Sciatic nerve (tissue), 2 donors: ENCODE data around the gene NTHL1. TPM values are rescaled to one million over a fixed set of nuclear protein-coding genes. Genes with fewer than 3 reads are reported as not detected.

Experiments used
- ATAC-seq: fragments of 200-7000 bp; cut with Tn5 transposase; one replicate; pipeline ENCODE4 v1.9.1; 2020; ENCODE audit warnings: mild to moderate bottlenecking, moderate library complexity
- DNase-seq: peaks from one replicate; pipeline ENCODE4 v3.0.0-alpha.2; 2020; ENCODE audit warnings: low spot score
- intact Hi-C: fragments of 100-400 bp; cut with DNase I; formaldehyde crosslinking; loops from one replicate; pipeline ENCODE4 v1.14.2; 2022
- total RNA-seq: library from RNA; stranded (reverse); fragmentation: NEBNext Ultra II Directional; extraction: Animal tissue kit (Norgen Biotek cat#: 25700); gene quantifications from one replicate; pipeline ENCODE4 v1.2.1, GENCODE V29; 2021
- donor health status: DM: no; HTN: no; CAD: no.
- donor health status: DM: no; HTN: no; CAD: no.

NTHL1 gene
- total RNA-seq, 1 donor from 2014 or later: 21.8 TPM

- ATAC-seq (no peak), DNase-seq (no peak)
- intact Hi-C loops: no loop called here
Observed at GRCh38 chr16:2071454-2072202, 24.0 kb upstream of the NTHL1 start.

- intact Hi-C loops: no loop called here
- DNase-seq (no peak), ATAC-seq (no peak)
Observed at GRCh38 chr16:2070576-2071453, 23.2 kb upstream of the NTHL1 start.

- no peak for DNase-seq
- no peak for ATAC-seq
- intact Hi-C loops: no loop called here
Observed at GRCh38 chr16:2066139-2066538, 18.5 kb upstream of the NTHL1 start.

GRCh38 chr16:2064368-2064945, 16.8 kb upstream of the NTHL1 start:
- no peak for ATAC-seq

GRCh38 chr16:2063861-2064260, 16.2 kb upstream of the NTHL1 start:
- intact Hi-C loops: no loop called here
- ATAC-seq: no peak
- no peak for DNase-seq

More at GRCh38 chr16:2064368-2064945, 16.8 kb upstream of the NTHL1 start:
- no peak for DNase-seq
- intact Hi-C loops: no loop called here

GRCh38 chr16:2062801-2063200, 15.2 kb upstream of the NTHL1 start:
- intact Hi-C loops: no loop called here
- DNase-seq (no peak), ATAC-seq (no peak)

- ATAC-seq: no peak
- intact Hi-C loops: no loop called here
- DNase-seq: no peak
Observed at GRCh38 chr16:2061526-2061925, 13.9 kb upstream of the NTHL1 start.

GRCh38 chr16:2061023-2061422, 13.4 kb upstream of the NTHL1 start:
- ATAC-seq: no peak
- intact Hi-C loops: no loop called here

GRCh38 chr16:2060346-2060745, 12.7 kb upstream of the NTHL1 start:
- ATAC-seq: no peak
- intact Hi-C loops: no loop called here
- no peak for DNase-seq

More at GRCh38 chr16:2061023-2061422, 13.4 kb upstream of the NTHL1 start:
- no peak for DNase-seq

- DNase-seq (no peak), ATAC-seq (no peak)
- intact Hi-C loops: no loop called here
Observed at GRCh38 chr16:2058872-2059271, 11.2 kb upstream of the NTHL1 start.

GRCh38 chr16:2058420-2058819, 10.8 kb upstream of the NTHL1 start:
- intact Hi-C loops: no loop called here

GRCh38 chr16:2057438-2057837, 9.8 kb upstream of the NTHL1 start:
- ATAC-seq (no peak), DNase-seq (no peak)

More at GRCh38 chr16:2058420-2058819, 10.8 kb upstream of the NTHL1 start:
- ATAC-seq: no peak
- no peak for DNase-seq

GRCh38 chr16:2056681-2057407, 9.2 kb upstream of the NTHL1 start:
- intact Hi-C loops: no loop called here
- no peak for DNase-seq
- peak; percentile 19 for ATAC-seq

More at GRCh38 chr16:2057438-2057837, 9.8 kb upstream of the NTHL1 start:
- intact Hi-C loops: no loop called here

GRCh38 chr16:2056077-2056476, 8.4 kb upstream of the NTHL1 start:
- peak; percentile 51 for ATAC-seq
- no peak for DNase-seq

GRCh38 chr16:2054543-2055245, 7.1 kb upstream of the NTHL1 start:
- intact Hi-C loops: no loop called here
- DNase-seq (no peak), ATAC-seq (no peak)

More at GRCh38 chr16:2056077-2056476, 8.4 kb upstream of the NTHL1 start:
- intact Hi-C loops: no loop called here

- ATAC-seq (no peak), DNase-seq (no peak)
- intact Hi-C loops: no loop called here
Observed at GRCh38 chr16:2053897-2054296, 6.3 kb upstream of the NTHL1 start.

GRCh38 chr16:2053211-2053610, 5.6 kb upstream of the NTHL1 start:
- intact Hi-C loops: no loop called here
- DNase-seq: no peak
- ATAC-seq: no peak

GRCh38 chr16:2048116-2048543, 496 bp upstream of the NTHL1 start:
- no peak for DNase-seq
- intact Hi-C loops: no loop called here
- peak; percentile 1 for ATAC-seq
